Dermis microvascular lymphatic vessel endothelial cell (primary cell): ENCODE measurements around the gene NKD2. TPM values are rescaled to one million over a fixed set of nuclear protein-coding genes. Genes with fewer than 3 reads are reported as not detected.
"Not testable (repeated sequence)": the region's sequence is repeated elsewhere in the genome, so short reads cannot be mapped to it uniquely, and the experiment has no call there.

ENCODE experiments used
- DNase-seq, 2 donors: peaks; one replicate each; pipeline versions ENCODE4 v3.0.0 to v3.0.0-alpha.2; 2010; ENCODE audit warnings: low read depth in 2 of 2
- total RNA-seq: library from RNA; depleted of rRNA; stranded (reverse); fragments of >200 nt; gene quantifications from 2 replicates; pipeline ENCODE4 v1.2.1, GENCODE V29; 2014

Gene NKD2
- total RNA-seq, 1 donor from 2014 or later = 0.13 TPM

- no peak for DNase-seq
Measured at GRCh38 chr5:1073239-1074102, 64.9 kb downstream of the NKD2 start.

- no peak for DNase-seq
Measured at GRCh38 chr5:1074226-1074625, 65.6 kb downstream of the NKD2 start.

GRCh38 chr5:1074816-1075554 lies 66.4 kb downstream of the NKD2 start:
- no peak for DNase-seq

- DNase-seq = no peak
Measured at GRCh38 chr5:1075555-1075881, 66.9 kb downstream of the NKD2 start.

- no peak for DNase-seq
Measured at GRCh38 chr5:1075931-1076330, 67.3 kb downstream of the NKD2 start.

GRCh38 chr5:1076406-1076805 lies 67.8 kb downstream of the NKD2 start:
- DNase-seq = no peak

GRCh38 chr5:1077026-1077425 lies 68.4 kb downstream of the NKD2 start:
- no peak for DNase-seq

- no peak for DNase-seq
Measured at GRCh38 chr5:1077491-1078020, 69.0 kb downstream of the NKD2 start.

GRCh38 chr5:1078206-1078605 lies 69.6 kb downstream of the NKD2 start:
- DNase-seq = no peak

- no peak for DNase-seq
Measured at GRCh38 chr5:1078851-1079250, 70.2 kb downstream of the NKD2 start.

GRCh38 chr5:1079486-1079885 lies 70.9 kb downstream of the NKD2 start:
- no peak for DNase-seq

GRCh38 chr5:1079961-1080360 lies 71.4 kb downstream of the NKD2 start:
- no peak for DNase-seq

- no peak for DNase-seq
Measured at GRCh38 chr5:1080432-1080831, 71.8 kb downstream of the NKD2 start.

GRCh38 chr5:1081519-1081918 lies 72.9 kb downstream of the NKD2 start:
- DNase-seq = no peak

GRCh38 chr5:1083026-1083425 lies 74.4 kb downstream of the NKD2 start:
- DNase-seq = not testable (repeated sequence)

GRCh38 chr5:1083823-1084605 lies 75.4 kb downstream of the NKD2 start:
- no peak for DNase-seq

GRCh38 chr5:1085391-1085790 lies 76.8 kb downstream of the NKD2 start:
- DNase-seq = no peak

GRCh38 chr5:1086137-1086536 lies 77.5 kb downstream of the NKD2 start:
- no peak for DNase-seq

GRCh38 chr5:1086871-1087270 lies 78.3 kb downstream of the NKD2 start:
- DNase-seq = no peak

- DNase-seq = no peak
Measured at GRCh38 chr5:1087428-1087827, 78.8 kb downstream of the NKD2 start.

- DNase-seq = no peak
Measured at GRCh38 chr5:1088031-1088430, 79.4 kb downstream of the NKD2 start.
